A549 (cell line): ENCODE results near the gene COX7A2L.

Experiments
- CEBPB ChIP-seq, 2 experiments: fragments of >200 bp in 1 of 2; sonication (Bioruptor Twin) in 1 of 2; formaldehyde crosslinking in 1 of 2; IDR thresholded peaks; 2 replicates each; pipeline ENCODE4 v1.6.1; 2012 to 2016
- EP300 ChIP-seq, 2 experiments: fragments of >200 bp; sonication (Bioruptor Twin); formaldehyde crosslinking; IDR thresholded peaks; 2 replicates in 1 of 2; 3 replicates in 1 of 2; pipeline ENCODE4 v1.6.1; 2016 to 2017
- NPAS2 ChIP-seq: fragments of 250-450 bp; sonication (Bioruptor Pico); IDR thresholded peaks from 2 replicates; pipeline ENCODE4 v1.8.0; 2022; ENCODE audit warnings: mild to moderate bottlenecking, moderate library complexity, borderline replicate concordance
- RARB ChIP-seq: fragments of 250-450 bp; sonication (Bioruptor Pico); IDR thresholded peaks from 2 replicates; pipeline ENCODE4 v1.8.0; 2021; ENCODE audit warnings: mild to moderate bottlenecking, moderate library complexity
- RNF2 ChIP-seq: fragments of 200-600 bp; sonication (generic); IDR thresholded peaks from 2 replicates; pipeline ENCODE4 v1.6.1; 2016; ENCODE audit warnings: low read depth, mild to moderate bottlenecking, antibody characterized with exemption, moderate library complexity, borderline replicate concordance
- TP53 ChIP-seq: fragments of 250-450 bp; sonication (Bioruptor Pico); IDR thresholded peaks from 2 replicates; pipeline ENCODE4 v1.5.0; 2021; ENCODE audit warnings: mild to moderate bottlenecking, moderate library complexity
- TF ChIP-seq, protein P1 (sequence below): fragments of >200 bp; sonication (Bioruptor Twin); formaldehyde crosslinking; IDR thresholded peaks from 3 replicates; pipeline ENCODE4 v1.5.1; 2016
- TF ChIP-seq, protein P2 (sequence below): fragments of 450-650 bp; IDR thresholded peaks from 2 replicates; pipeline ENCODE4 v1.6.1; 2014; ENCODE audit warnings: antibody characterized with exemption

DNA sequence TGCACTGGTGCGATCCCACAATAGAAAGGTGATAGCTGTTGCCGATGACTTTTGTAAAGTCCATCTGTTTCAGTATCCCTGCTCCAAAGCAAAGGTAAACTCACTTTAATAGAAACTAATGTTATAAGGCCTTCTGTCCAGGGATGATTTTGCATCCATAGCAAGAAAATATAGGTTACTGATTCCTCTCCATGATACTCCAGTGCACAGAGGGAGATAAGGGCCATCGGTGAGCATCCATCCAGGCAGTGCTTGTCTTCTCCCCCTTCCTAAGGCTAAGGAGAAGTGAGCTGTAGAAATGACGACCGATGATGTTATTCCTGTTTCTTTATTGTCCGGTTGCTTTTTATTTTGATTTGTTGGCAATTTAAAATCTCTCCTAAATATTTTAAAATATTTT, 32.1 kb downstream of the COX7A2L start:
- TF ChIP-seq, protein P1, sequence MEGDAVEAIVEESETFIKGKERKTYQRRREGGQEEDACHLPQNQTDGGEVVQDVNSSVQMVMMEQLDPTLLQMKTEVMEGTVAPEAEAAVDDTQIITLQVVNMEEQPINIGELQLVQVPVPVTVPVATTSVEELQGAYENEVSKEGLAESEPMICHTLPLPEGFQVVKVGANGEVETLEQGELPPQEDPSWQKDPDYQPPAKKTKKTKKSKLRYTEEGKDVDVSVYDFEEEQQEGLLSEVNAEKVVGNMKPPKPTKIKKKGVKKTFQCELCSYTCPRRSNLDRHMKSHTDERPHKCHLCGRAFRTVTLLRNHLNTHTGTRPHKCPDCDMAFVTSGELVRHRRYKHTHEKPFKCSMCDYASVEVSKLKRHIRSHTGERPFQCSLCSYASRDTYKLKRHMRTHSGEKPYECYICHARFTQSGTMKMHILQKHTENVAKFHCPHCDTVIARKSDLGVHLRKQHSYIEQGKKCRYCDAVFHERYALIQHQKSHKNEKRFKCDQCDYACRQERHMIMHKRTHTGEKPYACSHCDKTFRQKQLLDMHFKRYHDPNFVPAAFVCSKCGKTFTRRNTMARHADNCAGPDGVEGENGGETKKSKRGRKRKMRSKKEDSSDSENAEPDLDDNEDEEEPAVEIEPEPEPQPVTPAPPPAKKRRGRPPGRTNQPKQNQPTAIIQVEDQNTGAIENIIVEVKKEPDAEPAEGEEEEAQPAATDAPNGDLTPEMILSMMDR, result no peak
- TF ChIP-seq RNF2 (no peak), CEBPB (IDR thresholded peaks at IDR 0.05) (no peak), TP53 (no peak), RARB (CRISPR knock-in tag) (no peak), EP300 (IDR thresholded peaks at IDR 0.05) (no peak), NPAS2 (CRISPR knock-in tag) (no peak)
- TF ChIP-seq, protein P2, sequence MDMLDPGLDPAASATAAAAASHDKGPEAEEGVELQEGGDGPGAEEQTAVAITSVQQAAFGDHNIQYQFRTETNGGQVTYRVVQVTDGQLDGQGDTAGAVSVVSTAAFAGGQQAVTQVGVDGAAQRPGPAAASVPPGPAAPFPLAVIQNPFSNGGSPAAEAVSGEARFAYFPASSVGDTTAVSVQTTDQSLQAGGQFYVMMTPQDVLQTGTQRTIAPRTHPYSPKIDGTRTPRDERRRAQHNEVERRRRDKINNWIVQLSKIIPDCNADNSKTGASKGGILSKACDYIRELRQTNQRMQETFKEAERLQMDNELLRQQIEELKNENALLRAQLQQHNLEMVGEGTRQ, result no peak
